Spinal cord (tissue), 10 donors: ENCODE results near the gene MYBBP1A. TPM values are rescaled to one million over a fixed set of nuclear protein-coding genes. Genes with fewer than 3 reads are reported as not detected.

Source experiments
- DNase-seq, 6 donors: peaks; one replicate each; pipeline versions ENCODE4 v3.0.0 to v3.0.0-alpha.2; 2013 to 2015; ENCODE audit warnings: low spot score in 6 of 6, low read depth in 4 of 6
- H3K27ac ChIP-seq: one replicate; pipeline ENCODE4 v1.5.1; 2013; ENCODE audit warnings: low read depth, low read length, control low read depth
- H3K27me3 ChIP-seq: one replicate; pipeline ENCODE4 v1.6.1; 2013; ENCODE audit warnings: low read length; ENCODE audit not compliant: control insufficient read depth, insufficient read depth
- H3K36me3 ChIP-seq: one replicate; pipeline ENCODE4 v1.6.1; 2013; ENCODE audit warnings: low read length; ENCODE audit not compliant: control insufficient read depth, insufficient read depth
- H3K4me1 ChIP-seq: one replicate; pipeline ENCODE4 v1.6.1; 2013; ENCODE audit warnings: low read length; ENCODE audit not compliant: control insufficient read depth, insufficient read depth
- H3K4me3 ChIP-seq: one replicate; pipeline ENCODE4 v1.5.1; 2013; ENCODE audit warnings: low read depth, low read length, control low read depth
- H3K9me3 ChIP-seq: one replicate; pipeline ENCODE4 v1.6.1; 2013; ENCODE audit warnings: low read length; ENCODE audit not compliant: control insufficient read depth, insufficient read depth
- WGBS: methylation state at CpG from one replicate; pipeline ENCODE4 v1.1.5; 2013; ENCODE audit warnings: missing lambda C conversion rate; ENCODE audit not compliant: insufficient coverage; 5-methylcytosine and 5-hydroxymethylcytosine counted together
- polyA plus RNA-seq, 2 donors: library from polyadenylated mRNA; unstranded; fragments of 120-200 nt; gene quantifications; one replicate each; pipeline ENCODE4 v1.2.1, GENCODE V29; 2013; ENCODE audit not compliant: insufficient read length in 2 of 2
- total RNA-seq, 2 donors: library from RNA; depleted of rRNA in 1 of 2; stranded (reverse); fragments of 120-200 nt in 1 of 2; fragments of >200 nt in 1 of 2; gene quantifications; one replicate each; pipeline versions ENCODE4 v1.2.3 to v1.2.4, GENCODE V29; 2013 to 2014
- donor health status: healthy.

Gene MYBBP1A
- total and polyA plus RNA-seq, 4 donors: 19.5 to 38.9 (median 33.7) TPM

DNA sequence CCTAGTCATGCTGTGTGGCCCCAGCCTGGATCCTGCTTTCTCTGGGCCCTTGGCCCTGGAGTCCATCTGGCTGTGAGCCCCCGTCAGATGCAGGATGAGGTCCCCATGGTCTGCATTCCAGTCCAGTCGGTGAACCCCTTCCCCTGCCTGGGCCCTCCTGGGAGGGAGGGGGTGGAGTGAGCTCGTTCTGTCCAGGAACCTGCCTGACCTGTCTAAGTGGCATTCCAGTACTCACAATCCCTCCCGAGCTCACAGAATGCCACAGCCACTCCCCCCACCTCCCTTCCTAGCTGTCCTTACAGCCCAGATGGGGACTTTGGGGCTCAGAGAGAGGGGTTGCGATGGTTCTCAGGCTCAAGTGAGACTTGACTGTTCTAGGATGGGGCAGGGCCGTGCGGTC lies 41.0 kb downstream of the MYBBP1A start:
- H3K27me3 ChIP-seq: no peaks in the 10 kb centered on the region
- peaks cover 32% of the 10 kb centered on the region for H3K4me1 ChIP-seq
- WGBS: no CpG with 5 or more reads among the region's 7 CpGs
- H3K27ac ChIP-seq: no peak overlapping the region
- DNase-seq: no peak
- no peaks in the 10 kb centered on the region for H3K9me3 ChIP-seq
- peaks cover 44% of the 10 kb centered on the region for H3K36me3 ChIP-seq
- no peak overlapping the region for H3K4me3 ChIP-seq

DNA sequence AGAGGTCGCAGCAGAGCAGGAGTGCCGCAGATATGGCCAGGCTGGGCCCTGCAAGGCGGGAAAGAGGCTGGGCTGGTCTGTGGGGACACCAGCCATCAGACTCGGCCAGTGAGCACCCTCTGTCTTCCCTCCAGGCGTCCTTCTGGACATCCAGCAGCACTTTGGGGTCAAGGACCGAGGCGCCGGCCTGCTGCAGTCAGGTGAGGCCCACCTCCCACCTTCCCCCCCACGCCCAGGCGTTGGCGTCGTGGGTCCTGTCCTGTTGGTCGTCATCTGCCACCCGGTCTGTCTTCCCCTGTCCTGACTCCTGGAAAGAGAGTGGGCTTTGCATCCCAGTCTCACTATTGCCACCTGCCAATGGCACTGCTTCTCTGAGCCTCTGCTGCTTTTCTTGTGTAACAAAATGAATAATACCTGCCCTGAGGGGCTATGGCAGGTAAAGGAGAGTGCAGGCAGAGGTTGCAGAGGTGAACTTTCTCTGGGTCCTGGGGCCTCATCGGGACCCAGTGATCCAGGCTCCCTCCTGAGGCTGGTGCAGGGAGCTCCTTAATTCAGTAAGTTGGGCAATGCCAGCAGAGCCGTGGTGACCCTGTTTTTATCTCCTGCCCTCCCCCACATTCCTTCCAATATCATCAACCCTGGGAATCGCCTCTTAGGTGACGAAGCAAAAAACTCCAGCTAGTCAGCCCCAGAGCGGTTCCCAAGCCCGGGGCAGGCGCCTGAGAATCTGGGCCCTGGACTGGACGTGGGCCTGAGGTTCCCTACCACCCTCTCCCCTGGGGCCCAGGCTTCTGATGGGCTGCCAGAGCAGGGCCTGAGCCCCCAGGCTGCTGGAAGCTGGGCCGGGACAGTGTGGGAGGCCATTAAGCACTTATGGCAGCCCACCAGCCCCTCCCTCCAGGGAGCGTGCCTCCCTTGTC lies 41.8 kb downstream of the MYBBP1A start:
- H3K27me3 ChIP-seq: no peaks in the 10 kb centered on the region
- H3K27ac ChIP-seq: no peak overlapping the region
- H3K4me1 ChIP-seq: peaks cover 32% of the 10 kb centered on the region
- no peak overlapping the region for H3K4me3 ChIP-seq
- no peaks in the 10 kb centered on the region for H3K9me3 ChIP-seq
- peaks cover 39% of the 10 kb centered on the region for H3K36me3 ChIP-seq
- no peak for DNase-seq
- WGBS: 82% methylated on average over 23 of the region's 24 CpGs

- H3K4me1 ChIP-seq: peaks cover 32% of the 10 kb centered on the region
- H3K36me3 ChIP-seq: peaks cover 39% of the 10 kb centered on the region
- no peak overlapping the region for H3K27ac ChIP-seq
- H3K9me3 ChIP-seq: no peaks in the 10 kb centered on the region
- H3K27me3 ChIP-seq: no peaks in the 10 kb centered on the region
- no peak overlapping the region for H3K4me3 ChIP-seq
- no peak for DNase-seq
- 85% methylated on average over 31 of the region's 31 CpGs for WGBS
Observed at GRCh38 chr17:4512156-4513112, 42.8 kb downstream of the MYBBP1A start.

GRCh38 chr17:4511199-4511932 lies 43.8 kb downstream of the MYBBP1A start:
- DNase-seq: no peak
- peaks cover 40% of the 10 kb centered on the region for H3K4me1 ChIP-seq
- WGBS: 83% methylated on average over 10 of the region's 10 CpGs
- no peaks in the 10 kb centered on the region for H3K9me3 ChIP-seq
- H3K27ac ChIP-seq: no peak overlapping the region
- H3K36me3 ChIP-seq: peaks cover 43% of the 10 kb centered on the region
- H3K4me3 ChIP-seq: no peak overlapping the region
- no peaks in the 10 kb centered on the region for H3K27me3 ChIP-seq

DNA sequence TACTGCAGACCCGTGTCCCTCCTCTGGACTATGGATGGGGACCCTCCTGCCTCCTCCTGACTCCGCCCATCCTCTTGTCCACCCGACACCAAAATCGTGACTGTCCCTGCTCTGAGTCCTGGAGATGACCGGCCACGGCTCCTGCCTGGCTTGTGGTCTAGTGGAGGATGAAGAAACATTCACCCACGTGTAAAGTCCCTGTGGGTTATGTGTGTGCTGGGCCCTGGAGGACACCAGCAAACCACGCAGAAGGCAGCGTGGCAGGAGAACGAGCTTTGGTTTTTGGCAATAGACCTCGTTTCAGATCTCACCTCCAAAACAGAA lies 44.6 kb downstream of the MYBBP1A start:
- peaks cover 44% of the 10 kb centered on the region for H3K36me3 ChIP-seq
- no peaks in the 10 kb centered on the region for H3K9me3 ChIP-seq
- no peak overlapping the region for H3K4me3 ChIP-seq
- WGBS: 69% methylated on average over 7 of the region's 11 CpGs
- no peaks in the 10 kb centered on the region for H3K27me3 ChIP-seq
- H3K4me1 ChIP-seq: peaks cover 48% of the 10 kb centered on the region
- no peak overlapping the region for H3K27ac ChIP-seq
- no peak for DNase-seq

GRCh38 chr17:4509923-4510617 lies 45.1 kb downstream of the MYBBP1A start:
- Histone ChIP-seq H3K4me1 (peaks cover 53% of the 10 kb centered on the region), H3K27ac (no peak overlapping the region), H3K27me3 (no peaks in the 10 kb centered on the region), H3K36me3 (peaks cover 43% of the 10 kb centered on the region), H3K4me3 (no peak overlapping the region), H3K9me3 (no peaks in the 10 kb centered on the region)
- 76% methylated on average over 18 of the region's 21 CpGs for WGBS
- DNase-seq: no peak

DNA sequence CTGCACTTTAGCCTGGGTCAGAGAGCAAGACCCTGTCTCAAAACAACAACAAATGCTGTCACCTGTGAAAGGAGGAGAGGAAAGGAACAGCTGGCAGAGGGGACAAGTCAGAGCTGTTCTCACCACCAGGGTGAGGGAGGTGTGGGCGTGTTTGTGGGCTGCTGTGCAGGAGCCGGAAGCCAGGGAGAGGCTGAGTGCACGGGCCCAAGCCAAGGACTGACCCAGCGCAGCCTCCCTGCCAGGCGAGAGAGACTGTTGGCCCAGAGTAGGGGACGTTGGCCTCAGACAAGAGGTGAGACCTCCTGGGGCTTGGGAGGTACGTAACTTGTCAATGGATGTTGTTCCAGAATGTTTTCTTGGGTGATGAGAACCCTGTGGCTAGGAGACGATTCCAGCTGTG lies 45.8 kb downstream of the MYBBP1A start:
- no peak overlapping the region for H3K27ac ChIP-seq

GRCh38 chr17:4508207-4508606 lies 47.0 kb downstream of the MYBBP1A start:
- no peak for DNase-seq
- H3K4me3 ChIP-seq: no peak overlapping the region
- H3K27ac ChIP-seq: no peak overlapping the region
- peaks cover 32% of the 10 kb centered on the region for H3K36me3 ChIP-seq
- 83% methylated on average over 2 of the region's 3 CpGs for WGBS
- H3K9me3 ChIP-seq: no peaks in the 10 kb centered on the region
- no peaks in the 10 kb centered on the region for H3K27me3 ChIP-seq
- H3K4me1 ChIP-seq: peaks cover 72% of the 10 kb centered on the region

More for the DNA sequence above, 45.8 kb downstream of the MYBBP1A start:
- no peaks in the 10 kb centered on the region for H3K9me3 ChIP-seq
- no peaks in the 10 kb centered on the region for H3K27me3 ChIP-seq
- H3K36me3 ChIP-seq: peaks cover 37% of the 10 kb centered on the region
- no peak overlapping the region for H3K4me3 ChIP-seq
- DNase-seq: no peak
- WGBS: 64% methylated on average over 8 of the region's 8 CpGs
- peaks cover 60% of the 10 kb centered on the region for H3K4me1 ChIP-seq
